Thyroid gland (tissue), 4 donors: ENCODE results near the gene DNAJC21.
A peak's percentile ranks its signal among the peaks of the same experiment; 100 is the strongest.

Experiments used
- CTCF ChIP-seq, 6 experiments: fragments of 200-600 bp in 3 of 6; fragments of 450-650 bp in 3 of 6; sonication (generic) in 3 of 6; IDR thresholded peaks; one replicate each; pipeline ENCODE4 v1.5.1; 2016 to 2019; ENCODE audit warnings: antibody characterized with exemption in 6 of 6, mild to moderate bottlenecking in 2 of 6, inconsistent platforms in 1 of 6, moderate library complexity in 1 of 6
- POLR2A ChIP-seq, 2 donors: fragments of 450-650 bp; IDR thresholded peaks; one replicate each; pipeline ENCODE4 v1.6.1; 2017; ENCODE audit warnings: antibody characterized with exemption in 2 of 2, mild to moderate bottlenecking in 2 of 2, moderate library complexity in 1 of 2

DNA sequence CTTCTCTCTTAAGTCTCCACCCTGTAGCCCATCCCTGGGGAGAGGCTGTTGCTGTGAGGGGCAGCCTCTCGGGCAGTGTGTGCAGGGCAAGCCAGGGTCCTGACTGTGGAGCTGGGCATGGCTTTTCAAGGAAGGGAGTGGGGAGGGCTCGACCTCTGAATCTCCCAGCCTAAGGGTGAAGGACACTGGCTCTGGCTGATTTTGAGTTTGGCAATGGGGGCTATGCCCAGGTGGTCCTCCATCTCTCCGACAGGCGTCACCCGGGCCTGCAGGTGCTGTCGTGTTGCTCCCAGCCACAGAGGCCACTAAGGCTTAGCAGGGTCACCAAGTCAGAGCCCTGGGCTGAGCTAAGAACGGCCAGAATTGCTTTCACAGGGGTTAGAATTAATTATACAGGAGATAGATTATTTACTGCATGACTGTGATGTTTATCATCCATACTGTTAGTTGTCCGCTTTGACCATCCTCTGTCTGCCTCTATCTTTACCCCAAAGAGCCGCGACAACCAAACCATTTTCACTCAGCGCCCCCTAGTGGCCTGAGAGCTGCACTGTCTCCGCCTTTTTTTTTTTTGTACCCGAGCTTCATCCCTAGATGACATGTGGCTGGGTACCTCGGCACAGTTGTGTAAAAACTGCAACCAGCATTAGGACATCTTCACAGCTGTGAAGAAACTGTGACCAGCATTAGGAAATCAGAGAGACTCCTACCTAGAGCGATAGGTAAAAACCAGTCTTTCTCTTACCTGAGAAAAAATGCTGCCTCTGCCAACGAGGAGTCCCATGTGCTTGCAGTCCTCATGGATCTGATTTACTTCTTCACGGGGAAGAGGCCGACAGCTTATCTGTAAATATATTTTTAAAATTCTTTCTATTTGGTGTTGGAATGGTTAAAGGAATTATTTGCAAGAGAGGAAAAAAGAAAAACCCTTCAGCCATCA is 73.9 kb downstream of the DNAJC21 start:
- TF ChIP-seq CTCF (IDR thresholded peaks at IDR 0.05), result peak; percentile 41 to 87 (median 74)
- no peak for TF ChIP-seq POLR2A (IDR thresholded peaks at IDR 0.05)
